GM19397 (cell line): ENCODE data around the gene NKD1.
"Not testable (repeated sequence)": the region's sequence is repeated elsewhere in the genome, so short reads cannot be mapped to it uniquely, and the experiment has no call there.

Experiments used
- ATAC-seq: cut with Tn5 transposase; IDR thresholded peaks from one replicate; pipeline ENCODE4 v1.9.1; 2021; ENCODE audit warnings: mild to moderate bottlenecking, moderate library complexity; ENCODE audit not compliant: unreplicated experiment

The NKD1 gene

GRCh38 chr16:50576403-50577113 lies 28.4 kb downstream of the NKD1 start:
- no peak for ATAC-seq

- no peak for ATAC-seq
These were observed 29.9 kb downstream of the NKD1 start for GRCh38 chr16:50578137-50578536.

- not testable (repeated sequence) for ATAC-seq
These were observed 31.2 kb downstream of the NKD1 start for GRCh38 chr16:50579373-50579772.

GRCh38 chr16:50580180-50580798 lies 32.1 kb downstream of the NKD1 start:
- ATAC-seq, result no peak

- ATAC-seq, result no peak
These were observed 33.6 kb downstream of the NKD1 start for GRCh38 chr16:50581845-50582244.

GRCh38 chr16:50583211-50583610 lies 35.0 kb downstream of the NKD1 start:
- no peak for ATAC-seq

- no peak for ATAC-seq
These were observed 36.0 kb downstream of the NKD1 start for GRCh38 chr16:50584033-50584722.

- ATAC-seq, result no peak
These were observed 37.2 kb downstream of the NKD1 start for GRCh38 chr16:50585331-50585776.

GRCh38 chr16:50587543-50587942 lies 39.3 kb downstream of the NKD1 start:
- no peak for ATAC-seq

- no peak for ATAC-seq
These were observed 40.1 kb downstream of the NKD1 start for GRCh38 chr16:50588276-50588675.

- no peak for ATAC-seq
These were observed 43.0 kb downstream of the NKD1 start for GRCh38 chr16:50591209-50591608.

- ATAC-seq, result no peak
These were observed 43.9 kb downstream of the NKD1 start for GRCh38 chr16:50591800-50592771.

GRCh38 chr16:50592996-50593395 lies 44.8 kb downstream of the NKD1 start:
- no peak for ATAC-seq

GRCh38 chr16:50593410-50594150 lies 45.4 kb downstream of the NKD1 start:
- no peak for ATAC-seq

- no peak for ATAC-seq
These were observed 46.4 kb downstream of the NKD1 start for GRCh38 chr16:50594308-50595260.

GRCh38 chr16:50595859-50596258 lies 47.7 kb downstream of the NKD1 start:
- ATAC-seq, result no peak

- ATAC-seq, result no peak
These were observed 48.7 kb downstream of the NKD1 start for GRCh38 chr16:50596762-50597450.

- no peak for ATAC-seq
These were observed 49.5 kb downstream of the NKD1 start for GRCh38 chr16:50597563-50598255.
